Measurements from ENCODE around the gene ACAD11. TPM values are rescaled to one million over a fixed set of nuclear protein-coding genes. Genes with fewer than 3 reads are reported as not detected.
"Not testable (repeated sequence)": the region's sequence is repeated elsewhere in the genome, so short reads cannot be mapped to it uniquely, and the experiment has no call there.

The ACAD11 gene
- total and polyA plus RNA-seq, 4 donors, result 20.3 to 42.2 (median 26.1) TPM

DNA sequence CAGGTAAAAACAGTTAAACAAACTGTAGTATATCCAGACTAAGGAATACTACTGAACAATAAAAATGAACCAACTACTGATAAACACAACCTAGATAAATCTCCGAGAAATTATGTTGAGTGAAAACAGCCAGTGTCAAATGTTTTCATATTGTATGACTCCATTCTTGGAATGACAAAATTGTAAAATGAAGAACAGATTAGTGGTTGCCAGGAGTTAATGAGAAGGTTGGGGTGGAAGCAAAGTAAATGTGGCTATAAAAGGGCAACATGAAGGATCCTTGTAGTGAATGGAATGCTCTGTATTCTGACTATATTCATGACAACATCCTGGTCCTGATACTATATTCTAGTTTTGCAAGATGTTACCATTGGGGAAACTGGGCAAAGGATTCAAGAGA lies 90.0 kb downstream of the ACAD11 start:
- no peak overlapping the region for H3K27ac ChIP-seq (ENCODE audit: low read depth, low read length)
- no peaks in the 10 kb centered on the region for H3K4me1 ChIP-seq (ENCODE audit: control insufficient read depth, insufficient read depth, low read length)

DNA sequence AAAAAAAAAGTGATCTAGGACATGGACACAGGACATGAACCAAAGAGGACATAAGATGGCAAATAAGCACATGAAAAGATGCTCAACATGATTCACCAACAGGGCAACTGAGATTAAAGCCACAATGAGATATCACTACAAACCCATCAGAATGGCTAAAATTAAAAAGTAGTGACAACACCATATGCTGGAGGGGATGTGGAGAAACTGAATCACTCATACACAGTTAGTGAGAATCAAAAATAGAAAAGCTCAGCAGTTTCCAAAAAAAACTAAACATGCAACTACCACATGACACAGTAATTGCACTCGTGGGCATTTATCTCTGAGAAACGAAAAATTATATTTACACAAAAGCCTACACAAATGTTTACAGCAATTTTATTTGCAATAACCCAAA lies 90.5 kb downstream of the ACAD11 start:
- no peak overlapping the region for H3K27ac ChIP-seq (ENCODE audit: low read depth, low read length)
- H3K4me1 ChIP-seq (ENCODE audit: control insufficient read depth, insufficient read depth, low read length), result no peaks in the 10 kb centered on the region
- whole genome bisulfite sequencing (ENCODE audit: insufficient coverage), result 100% methylated on average over 1 of the region's 2 CpGs
- no peaks in the 10 kb centered on the region for H3K27me3 ChIP-seq (ENCODE audit: control insufficient read depth, insufficient read depth, low read length)
- H3K4me3 ChIP-seq (ENCODE audit: low read depth, low read length), result no peak overlapping the region
- DNase-seq (ENCODE audit: low read depth in 4 of 6, low spot score in 6 of 6), result peak in 1 of 6 donors; percentile 19
- peaks cover 3% of the 10 kb centered on the region for H3K36me3 ChIP-seq (ENCODE audit: control insufficient read depth, insufficient read depth, low read length)
- H3K9me3 ChIP-seq (ENCODE audit: control insufficient read depth, insufficient read depth, low read length), result no peaks in the 10 kb centered on the region

More for the DNA sequence above, 90.0 kb downstream of the ACAD11 start:
- Histone ChIP-seq H3K9me3 (ENCODE audit: control insufficient read depth, insufficient read depth, low read length) (no peaks in the 10 kb centered on the region), H3K4me3 (ENCODE audit: low read depth, low read length) (no peak overlapping the region), H3K27me3 (ENCODE audit: control insufficient read depth, insufficient read depth, low read length) (no peaks in the 10 kb centered on the region), H3K36me3 (ENCODE audit: control insufficient read depth, insufficient read depth, low read length) (peaks cover 3% of the 10 kb centered on the region)
- WGBS (ENCODE audit: insufficient coverage), result no CpG with 5 or more reads among the region's 1 CpG
- no peak for DNase-seq (ENCODE audit: low read depth in 4 of 6, low spot score in 6 of 6)

GRCh38 chr3:132568422-132568821 lies 91.2 kb downstream of the ACAD11 start:
- Histone ChIP-seq H3K4me3 (ENCODE audit: low read depth, low read length) (no peak overlapping the region), H3K27me3 (ENCODE audit: control insufficient read depth, insufficient read depth, low read length) (no peaks in the 10 kb centered on the region), H3K9me3 (ENCODE audit: control insufficient read depth, insufficient read depth, low read length) (no peaks in the 10 kb centered on the region), H3K36me3 (ENCODE audit: control insufficient read depth, insufficient read depth, low read length) (peaks cover 3% of the 10 kb centered on the region), H3K4me1 (ENCODE audit: control insufficient read depth, insufficient read depth, low read length) (no peaks in the 10 kb centered on the region), H3K27ac (ENCODE audit: low read depth, low read length) (no peak overlapping the region)
- WGBS (ENCODE audit: insufficient coverage), result no CpG with 5 or more reads among the region's 2 CpGs
- DNase-seq (ENCODE audit: low read depth in 4 of 6, low spot score in 6 of 6), result no peak

DNA sequence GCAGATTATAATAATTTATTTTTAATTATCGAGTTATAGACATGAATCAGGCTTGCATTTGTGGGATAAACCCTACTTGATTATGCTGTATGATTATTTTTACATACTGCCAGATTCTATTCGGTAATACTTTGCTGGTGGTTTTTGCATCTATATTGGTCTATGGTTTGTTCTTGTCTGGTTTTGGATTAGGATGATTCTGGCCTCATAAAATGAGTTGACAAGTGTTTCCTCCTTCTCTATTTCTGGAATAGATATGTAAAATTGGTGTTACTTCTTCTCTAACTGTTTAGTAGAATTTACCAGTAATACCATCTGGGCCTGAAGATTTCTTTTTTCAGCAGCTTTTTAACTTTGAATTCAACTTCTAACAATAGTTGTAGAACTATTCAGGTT lies 95.5 kb downstream of the ACAD11 start:
- Histone ChIP-seq H3K4me3 (ENCODE audit: low read depth, low read length) (no peak overlapping the region), H3K27ac (ENCODE audit: low read depth, low read length) (no peak overlapping the region), H3K4me1 (ENCODE audit: control insufficient read depth, insufficient read depth, low read length) (no peaks in the 10 kb centered on the region), H3K9me3 (ENCODE audit: control insufficient read depth, insufficient read depth, low read length) (no peaks in the 10 kb centered on the region), H3K27me3 (ENCODE audit: control insufficient read depth, insufficient read depth, low read length) (no peaks in the 10 kb centered on the region), H3K36me3 (ENCODE audit: control insufficient read depth, insufficient read depth, low read length) (no peaks in the 10 kb centered on the region)
- no CpG with 5 or more reads among the region's 2 CpGs for WGBS (ENCODE audit: insufficient coverage)
- DNase-seq (ENCODE audit: low read depth in 4 of 6, low spot score in 6 of 6), result no peak

GRCh38 chr3:132563420-132564069 lies 96.1 kb downstream of the ACAD11 start:
- Histone ChIP-seq H3K27me3 (ENCODE audit: control insufficient read depth, insufficient read depth, low read length) (no peaks in the 10 kb centered on the region), H3K27ac (ENCODE audit: low read depth, low read length) (no peak overlapping the region), H3K36me3 (ENCODE audit: control insufficient read depth, insufficient read depth, low read length) (no peaks in the 10 kb centered on the region), H3K4me3 (ENCODE audit: low read depth, low read length) (no peak overlapping the region), H3K4me1 (ENCODE audit: control insufficient read depth, insufficient read depth, low read length) (no peaks in the 10 kb centered on the region), H3K9me3 (ENCODE audit: control insufficient read depth, insufficient read depth, low read length) (no peaks in the 10 kb centered on the region)
- DNase-seq (ENCODE audit: low read depth in 4 of 6, low spot score in 6 of 6), result no peak
- WGBS (ENCODE audit: insufficient coverage), result no CpG with 5 or more reads among the region's 4 CpGs

DNA sequence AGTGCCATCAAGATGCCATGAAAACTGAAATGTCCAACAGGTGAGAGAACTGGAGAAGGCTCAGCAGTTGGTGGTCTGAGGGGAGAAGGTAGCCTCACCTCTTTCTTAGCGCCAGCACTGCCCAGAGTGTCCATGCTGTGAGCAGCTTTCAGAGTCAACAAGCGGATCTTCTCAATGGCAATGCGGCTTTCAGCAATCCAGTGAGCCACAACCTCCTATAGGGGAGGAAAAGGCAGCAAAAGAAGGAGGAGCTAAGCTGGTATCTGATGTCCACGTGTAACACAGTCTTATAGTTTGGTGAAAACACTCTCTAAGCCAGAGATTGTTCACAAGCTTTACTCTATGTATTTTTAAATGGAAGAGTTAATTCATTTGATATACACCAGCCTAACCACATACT lies 98.6 kb downstream of the ACAD11 start:
- Histone ChIP-seq H3K27me3 (ENCODE audit: control insufficient read depth, insufficient read depth, low read length) (no peaks in the 10 kb centered on the region), H3K27ac (ENCODE audit: low read depth, low read length) (no peak overlapping the region), H3K9me3 (ENCODE audit: control insufficient read depth, insufficient read depth, low read length) (no peaks in the 10 kb centered on the region), H3K36me3 (ENCODE audit: control insufficient read depth, insufficient read depth, low read length) (no peaks in the 10 kb centered on the region), H3K4me3 (ENCODE audit: low read depth, low read length) (no peak overlapping the region), H3K4me1 (ENCODE audit: control insufficient read depth, insufficient read depth, low read length) (no peaks in the 10 kb centered on the region)
- WGBS (ENCODE audit: insufficient coverage), result 80% methylated on average over 1 of the region's 4 CpGs
- DNase-seq (ENCODE audit: low read depth in 4 of 6, low spot score in 6 of 6), result no peak

DNA sequence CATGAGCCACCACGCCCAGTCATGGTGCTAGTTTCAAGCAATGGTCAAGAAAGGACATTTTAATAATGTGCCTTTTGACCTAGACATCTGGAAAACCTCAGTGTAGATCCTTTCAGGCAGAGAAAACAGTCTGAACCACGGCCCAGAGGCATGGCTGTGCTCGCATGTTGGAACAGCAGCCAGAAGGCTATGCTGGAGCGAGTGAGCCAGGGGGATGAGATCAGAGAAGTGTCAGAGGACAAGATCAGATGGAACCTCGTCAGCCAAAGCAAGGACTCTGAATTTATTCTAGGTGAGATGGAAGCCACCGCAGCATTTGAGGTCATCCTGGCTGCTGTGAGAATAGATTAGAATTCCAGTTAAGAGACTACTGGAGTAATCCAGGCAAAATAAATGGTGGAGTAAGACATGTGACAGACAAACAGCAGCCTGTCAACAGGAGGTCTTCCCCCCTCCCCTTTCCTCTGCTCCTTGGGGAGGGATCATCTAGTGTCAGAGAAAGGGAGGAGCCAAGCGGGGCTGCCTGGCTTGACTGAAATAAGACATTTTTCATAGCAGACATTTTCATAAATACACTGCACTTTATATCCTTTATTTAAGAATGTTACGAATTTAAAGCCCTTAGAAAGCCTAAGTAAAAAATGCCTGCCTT lies 103.0 kb downstream of the ACAD11 start:
- H3K36me3 ChIP-seq (ENCODE audit: control insufficient read depth, insufficient read depth, low read length), result no peaks in the 10 kb centered on the region
- no peak for DNase-seq (ENCODE audit: low read depth in 4 of 6, low spot score in 6 of 6)
- no peaks in the 10 kb centered on the region for H3K4me1 ChIP-seq (ENCODE audit: control insufficient read depth, insufficient read depth, low read length)
- H3K9me3 ChIP-seq (ENCODE audit: control insufficient read depth, insufficient read depth, low read length), result no peaks in the 10 kb centered on the region
- H3K27ac ChIP-seq (ENCODE audit: low read depth, low read length), result no peak overlapping the region
- H3K27me3 ChIP-seq (ENCODE audit: control insufficient read depth, insufficient read depth, low read length), result no peaks in the 10 kb centered on the region
- no peak overlapping the region for H3K4me3 ChIP-seq (ENCODE audit: low read depth, low read length)
- 82% methylated on average over 7 of the region's 8 CpGs for WGBS (ENCODE audit: insufficient coverage)

GRCh38 chr3:132556036-132556386 lies 103.6 kb downstream of the ACAD11 start:
- not testable (repeated sequence) for H3K4me1 ChIP-seq (ENCODE audit: control insufficient read depth, insufficient read depth, low read length); H3K4me3 ChIP-seq (ENCODE audit: low read depth, low read length); H3K36me3 ChIP-seq (ENCODE audit: control insufficient read depth, insufficient read depth, low read length); H3K9me3 ChIP-seq (ENCODE audit: control insufficient read depth, insufficient read depth, low read length); DNase-seq (ENCODE audit: low read depth in 4 of 6, low spot score in 6 of 6); H3K27ac ChIP-seq (ENCODE audit: low read depth, low read length); H3K27me3 ChIP-seq (ENCODE audit: control insufficient read depth, insufficient read depth, low read length)
- 94% methylated on average over 3 of the region's 3 CpGs for WGBS (ENCODE audit: insufficient coverage)

DNA sequence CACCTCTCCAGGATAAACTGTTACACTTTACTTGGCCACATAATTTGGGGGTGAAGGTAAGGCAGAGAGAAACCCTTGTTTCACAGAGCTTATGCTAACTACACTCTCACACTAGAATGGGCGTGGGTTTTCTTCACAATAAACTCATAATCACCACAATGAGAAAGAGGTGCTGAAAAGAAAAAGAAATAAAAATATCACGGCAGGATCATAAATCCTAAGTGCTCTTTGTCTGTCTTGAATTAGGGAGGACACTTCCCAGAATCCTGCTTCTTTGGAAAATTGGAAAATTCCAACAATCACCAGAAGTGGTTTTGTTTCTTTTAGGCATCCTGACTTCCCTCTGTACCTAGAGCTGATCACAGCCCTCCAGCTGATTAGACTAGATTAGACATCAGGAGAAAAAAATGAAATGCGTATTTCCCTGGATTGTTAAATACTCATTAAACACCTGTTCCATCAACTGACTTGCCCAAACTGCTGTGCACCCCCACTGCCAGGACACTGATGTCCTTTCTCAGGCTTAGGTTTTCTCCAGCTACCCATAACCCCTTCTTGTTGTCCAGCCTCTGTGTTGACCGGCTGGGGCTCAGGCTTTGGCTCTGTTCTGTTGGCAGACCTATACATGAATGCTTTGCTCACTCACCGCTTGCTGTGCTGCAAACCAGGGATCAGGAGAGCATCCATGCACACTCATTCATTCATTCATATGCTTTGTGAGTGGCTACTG lies 104.1 kb downstream of the ACAD11 start:
- WGBS (ENCODE audit: insufficient coverage), result 75% methylated on average over 2 of the region's 5 CpGs

DNA sequence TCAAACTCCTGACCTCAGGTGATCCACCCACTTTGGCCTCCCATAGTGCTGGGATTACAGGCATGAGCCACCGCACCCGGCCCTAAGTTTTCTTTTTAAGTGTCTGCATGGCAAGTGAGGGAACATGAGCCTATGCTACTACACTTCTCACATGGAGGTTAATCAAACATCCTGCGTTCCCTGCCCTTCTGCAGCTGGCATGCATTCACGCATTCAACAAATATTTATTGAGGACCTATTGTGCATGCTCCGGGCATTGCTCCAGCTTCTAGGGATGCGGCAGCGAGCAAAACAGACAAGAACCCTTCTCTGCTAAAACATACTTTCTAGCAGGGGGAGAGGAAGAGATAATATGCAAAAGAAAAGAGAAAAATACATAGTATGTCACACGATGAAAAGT lies 105.2 kb downstream of the ACAD11 start:
- Histone ChIP-seq H3K9me3 (ENCODE audit: control insufficient read depth, insufficient read depth, low read length) (no peaks in the 10 kb centered on the region), H3K36me3 (ENCODE audit: control insufficient read depth, insufficient read depth, low read length) (no peaks in the 10 kb centered on the region), H3K27ac (ENCODE audit: low read depth, low read length) (no peak overlapping the region), H3K4me1 (ENCODE audit: control insufficient read depth, insufficient read depth, low read length) (no peaks in the 10 kb centered on the region), H3K27me3 (ENCODE audit: control insufficient read depth, insufficient read depth, low read length) (no peaks in the 10 kb centered on the region), H3K4me3 (ENCODE audit: low read depth, low read length) (no peak overlapping the region)
- DNase-seq (ENCODE audit: low read depth in 4 of 6, low spot score in 6 of 6), result peak in 5 of 6 donors; percentile 10 to 69 (median 17)
- 21% methylated on average over 5 of the region's 8 CpGs for WGBS (ENCODE audit: insufficient coverage)

More for the DNA sequence above, 104.1 kb downstream of the ACAD11 start:
- H3K9me3 ChIP-seq (ENCODE audit: control insufficient read depth, insufficient read depth, low read length), result no peaks in the 10 kb centered on the region
- H3K27ac ChIP-seq (ENCODE audit: low read depth, low read length), result no peak overlapping the region
- H3K4me1 ChIP-seq (ENCODE audit: control insufficient read depth, insufficient read depth, low read length), result no peaks in the 10 kb centered on the region
- no peaks in the 10 kb centered on the region for H3K27me3 ChIP-seq (ENCODE audit: control insufficient read depth, insufficient read depth, low read length)
- DNase-seq (ENCODE audit: low read depth in 4 of 6, low spot score in 6 of 6), result peak in 1 of 6 donors; percentile 11
- no peak overlapping the region for H3K4me3 ChIP-seq (ENCODE audit: low read depth, low read length)
- no peaks in the 10 kb centered on the region for H3K36me3 ChIP-seq (ENCODE audit: control insufficient read depth, insufficient read depth, low read length)

Measured in spinal cord (tissue), 10 donors.